Tibial artery (tissue), 4 donors: ENCODE data around the gene GRM7.

Source experiments
- DNase-seq, 2 donors: peaks; one replicate each; pipeline ENCODE4 v3.0.0-alpha.2; 2019
- H3K27ac ChIP-seq, 2 donors: fragments of 200-600 bp; sonication (generic) in 1 of 2; 1 replicate in 1 of 2; 2 replicates in 1 of 2; pipeline ENCODE4 v1.5.1; 2018 to 2019; ENCODE audit warnings: mild to moderate bottlenecking in 1 of 2
- H3K27me3 ChIP-seq, 2 donors: fragments of 200-600 bp; sonication (generic) in 1 of 2; one replicate each; pipeline versions ENCODE4 v1.5.1 to v1.6.0; 2016 to 2019
- H3K36me3 ChIP-seq, 3 donors: fragments of 200-600 bp; sonication (generic) in 2 of 3; one replicate each; pipeline ENCODE4 v1.5.1; 2016 to 2019; ENCODE audit warnings: mild to moderate bottlenecking in 2 of 3
- H3K4me1 ChIP-seq, 4 donors: fragments of 200-600 bp; sonication (generic) in 2 of 4; 1 replicate in 3 of 4; 2 replicates in 1 of 4; pipeline ENCODE4 v1.5.1; 2016 to 2019
- H3K4me3 ChIP-seq, 2 donors: fragments of 200-600 bp; sonication (generic) in 1 of 2; 1 replicate in 1 of 2; 2 replicates in 1 of 2; pipeline ENCODE4 v1.5.1; 2018 to 2019; ENCODE audit warnings: mild to moderate bottlenecking in 2 of 2
- H3K9me3 ChIP-seq, 3 donors: fragments of 200-600 bp; sonication (generic) in 1 of 3; one replicate each; pipeline ENCODE4 v1.5.1; 2016 to 2019
- intact Hi-C: fragments of 100-400 bp; cut with DNase I; formaldehyde crosslinking; loops from one replicate; pipeline ENCODE4 v1.15.0; 2023; ENCODE audit warnings: low total_unique reads
- TF ChIP-seq, protein P1 (sequence below), 2 experiments: fragments of 200-600 bp in 1 of 2; fragments of 450-650 bp in 1 of 2; IDR thresholded peaks; one replicate each; pipeline ENCODE4 v1.5.1; 2017 to 2019; ENCODE audit warnings: antibody characterized with exemption in 2 of 2, mild to moderate bottlenecking in 1 of 2, moderate library complexity in 1 of 2

Gene GRM7

DNA sequence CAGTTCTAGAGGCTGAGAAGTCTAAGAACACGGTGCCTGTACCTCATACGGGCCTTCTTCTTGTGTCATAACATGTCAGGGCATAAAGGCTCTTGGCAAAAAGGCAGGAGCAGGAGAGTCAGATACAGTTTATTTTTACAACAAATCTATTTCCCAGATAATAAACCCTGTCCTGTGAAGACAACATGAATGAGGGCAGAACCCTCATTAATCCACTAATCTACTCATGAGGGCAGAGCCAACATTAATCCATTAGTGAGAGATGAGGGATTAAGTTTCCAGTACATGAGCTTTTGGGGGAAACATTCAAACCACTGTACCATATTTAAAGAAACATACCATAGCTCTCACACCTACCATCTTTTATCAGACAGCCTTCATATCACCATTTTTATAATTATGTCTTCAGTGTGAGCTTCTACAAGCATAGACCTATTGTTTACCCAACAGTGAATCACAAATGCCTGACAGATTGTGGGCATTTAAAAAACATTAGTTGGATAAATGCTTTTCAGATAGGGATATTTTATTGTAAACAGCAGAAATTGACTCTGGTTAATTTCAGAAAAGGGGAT lies 645.8 kb downstream of the GRM7 start:
- peaks cover 0 to 4% (median 0%) of the 10 kb centered on the region in 3 donors for H3K9me3 ChIP-seq
- no peak for DNase-seq
- H3K27me3 ChIP-seq: no peaks in the 10 kb centered on the region
- peaks cover 0 to 19% (median 7%) of the 10 kb centered on the region in 4 donors for H3K4me1 ChIP-seq
- TF ChIP-seq, protein P1, sequence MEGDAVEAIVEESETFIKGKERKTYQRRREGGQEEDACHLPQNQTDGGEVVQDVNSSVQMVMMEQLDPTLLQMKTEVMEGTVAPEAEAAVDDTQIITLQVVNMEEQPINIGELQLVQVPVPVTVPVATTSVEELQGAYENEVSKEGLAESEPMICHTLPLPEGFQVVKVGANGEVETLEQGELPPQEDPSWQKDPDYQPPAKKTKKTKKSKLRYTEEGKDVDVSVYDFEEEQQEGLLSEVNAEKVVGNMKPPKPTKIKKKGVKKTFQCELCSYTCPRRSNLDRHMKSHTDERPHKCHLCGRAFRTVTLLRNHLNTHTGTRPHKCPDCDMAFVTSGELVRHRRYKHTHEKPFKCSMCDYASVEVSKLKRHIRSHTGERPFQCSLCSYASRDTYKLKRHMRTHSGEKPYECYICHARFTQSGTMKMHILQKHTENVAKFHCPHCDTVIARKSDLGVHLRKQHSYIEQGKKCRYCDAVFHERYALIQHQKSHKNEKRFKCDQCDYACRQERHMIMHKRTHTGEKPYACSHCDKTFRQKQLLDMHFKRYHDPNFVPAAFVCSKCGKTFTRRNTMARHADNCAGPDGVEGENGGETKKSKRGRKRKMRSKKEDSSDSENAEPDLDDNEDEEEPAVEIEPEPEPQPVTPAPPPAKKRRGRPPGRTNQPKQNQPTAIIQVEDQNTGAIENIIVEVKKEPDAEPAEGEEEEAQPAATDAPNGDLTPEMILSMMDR (IDR thresholded peaks at IDR 0.05): no peak
- H3K27ac ChIP-seq: no peak overlapping the region
- intact Hi-C loops: no loop called here
- no peaks in the 10 kb centered on the region for H3K36me3 ChIP-seq
- H3K4me3 ChIP-seq: no peak overlapping the region

- peaks cover 0 to 19% (median 7%) of the 10 kb centered on the region in 4 donors for H3K4me1 ChIP-seq
- H3K36me3 ChIP-seq: no peaks in the 10 kb centered on the region
- intact Hi-C loops: no loop called here
- no peak for DNase-seq
- H3K27ac ChIP-seq: no peak overlapping the region
- TF ChIP-seq, protein P1 (IDR thresholded peaks at IDR 0.05): no peak
- H3K4me3 ChIP-seq: no peak overlapping the region
- H3K9me3 ChIP-seq: peaks cover 0 to 4% (median 0%) of the 10 kb centered on the region in 3 donors
- no peaks in the 10 kb centered on the region for H3K27me3 ChIP-seq
These were observed 647.9 kb downstream of the GRM7 start for GRCh38 chr3:7508821-7509220.

- H3K9me3 ChIP-seq: no peaks in the 10 kb centered on the region
- intact Hi-C loops: no loop called here
- no peaks in the 10 kb centered on the region for H3K36me3 ChIP-seq
- no peak overlapping the region for H3K4me3 ChIP-seq
- TF ChIP-seq, protein P1 (IDR thresholded peaks at IDR 0.05): no peak
- no peak for DNase-seq
- no peak overlapping the region for H3K27ac ChIP-seq
- H3K27me3 ChIP-seq: no peaks in the 10 kb centered on the region
- no peaks in the 10 kb centered on the region for H3K4me1 ChIP-seq
These were observed 651.1 kb downstream of the GRM7 start for GRCh38 chr3:7512048-7512447.

GRCh38 chr3:7518026-7518425 lies 657.1 kb downstream of the GRM7 start:
- H3K27ac ChIP-seq: no peak overlapping the region
- no peak overlapping the region for H3K4me3 ChIP-seq
- intact Hi-C loops: no loop called here
- H3K36me3 ChIP-seq: no peaks in the 10 kb centered on the region
- no peaks in the 10 kb centered on the region for H3K9me3 ChIP-seq
- peaks cover 0 to 11% (median 7%) of the 10 kb centered on the region in 4 donors for H3K4me1 ChIP-seq
- no peak for DNase-seq
- TF ChIP-seq, protein P1 (IDR thresholded peaks at IDR 0.05): no peak
- no peaks in the 10 kb centered on the region for H3K27me3 ChIP-seq

DNA sequence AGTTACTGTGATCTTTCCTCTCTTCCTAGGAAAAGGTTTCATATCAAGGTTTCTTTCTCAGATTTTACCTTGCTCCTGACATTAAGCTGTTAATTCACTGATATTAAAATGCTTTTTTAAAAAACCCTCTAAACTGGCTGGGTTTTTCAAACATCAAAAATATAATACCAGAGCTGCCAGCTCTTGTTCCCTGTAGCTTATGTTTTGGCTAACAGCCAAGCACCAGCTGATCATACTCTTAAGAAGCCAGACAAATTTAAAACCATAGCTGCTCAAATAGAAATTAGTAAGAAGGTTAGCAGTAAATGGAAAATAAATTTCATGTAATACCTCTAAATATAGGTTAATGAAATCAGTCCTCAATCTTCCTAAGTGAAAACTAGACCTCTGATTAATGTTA lies 657.5 kb downstream of the GRM7 start:
- no peaks in the 10 kb centered on the region for H3K36me3 ChIP-seq
- H3K9me3 ChIP-seq: no peaks in the 10 kb centered on the region
- no peaks in the 10 kb centered on the region for H3K27me3 ChIP-seq
- no peak overlapping the region for H3K27ac ChIP-seq
- H3K4me1 ChIP-seq: peaks cover 0 to 11% (median 7%) of the 10 kb centered on the region in 4 donors
- intact Hi-C loops: no loop called here
- TF ChIP-seq, protein P1 (IDR thresholded peaks at IDR 0.05): no peak
- DNase-seq: no peak
- H3K4me3 ChIP-seq: no peak overlapping the region

DNA sequence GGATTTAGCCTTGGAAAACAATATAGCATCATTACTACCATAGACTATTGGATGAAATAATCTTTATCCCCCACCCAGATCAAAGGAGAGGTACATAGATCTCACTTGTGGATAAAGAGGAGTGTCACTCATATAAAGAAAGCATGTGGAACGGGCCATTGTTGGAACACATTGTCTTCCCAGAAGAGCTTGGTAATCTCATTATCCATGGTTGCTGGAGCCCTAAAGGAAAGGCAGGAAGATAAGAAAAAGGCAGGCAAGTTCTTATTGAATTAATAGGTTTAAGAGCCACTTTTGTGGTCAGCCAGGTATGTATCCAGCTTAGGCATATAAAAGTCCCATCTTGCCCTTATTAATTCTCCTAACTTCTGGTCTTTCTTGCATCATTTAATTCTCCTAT lies 659.1 kb downstream of the GRM7 start:
- intact Hi-C loops: no loop called here
- H3K4me3 ChIP-seq: no peak overlapping the region
- no peak overlapping the region for H3K27ac ChIP-seq
- peaks cover 0 to 11% (median 7%) of the 10 kb centered on the region in 4 donors for H3K4me1 ChIP-seq
- no peaks in the 10 kb centered on the region for H3K36me3 ChIP-seq
- TF ChIP-seq, protein P1 (IDR thresholded peaks at IDR 0.05): no peak
- no peaks in the 10 kb centered on the region for H3K27me3 ChIP-seq
- H3K9me3 ChIP-seq: no peaks in the 10 kb centered on the region
- no peak for DNase-seq
